ENCODE results near the gene GATC.

The GATC gene

GRCh38 chr12:120406069-120406468, 40.2 kb upstream of the GATC start:
- in situ Hi-C loops (cut with HindIII; ENCODE audit: low sequenced_read_pairs), result no loop called here
- no peak for DNase-seq (ENCODE audit: low read depth)
- TF ChIP-seq, protein P1, sequence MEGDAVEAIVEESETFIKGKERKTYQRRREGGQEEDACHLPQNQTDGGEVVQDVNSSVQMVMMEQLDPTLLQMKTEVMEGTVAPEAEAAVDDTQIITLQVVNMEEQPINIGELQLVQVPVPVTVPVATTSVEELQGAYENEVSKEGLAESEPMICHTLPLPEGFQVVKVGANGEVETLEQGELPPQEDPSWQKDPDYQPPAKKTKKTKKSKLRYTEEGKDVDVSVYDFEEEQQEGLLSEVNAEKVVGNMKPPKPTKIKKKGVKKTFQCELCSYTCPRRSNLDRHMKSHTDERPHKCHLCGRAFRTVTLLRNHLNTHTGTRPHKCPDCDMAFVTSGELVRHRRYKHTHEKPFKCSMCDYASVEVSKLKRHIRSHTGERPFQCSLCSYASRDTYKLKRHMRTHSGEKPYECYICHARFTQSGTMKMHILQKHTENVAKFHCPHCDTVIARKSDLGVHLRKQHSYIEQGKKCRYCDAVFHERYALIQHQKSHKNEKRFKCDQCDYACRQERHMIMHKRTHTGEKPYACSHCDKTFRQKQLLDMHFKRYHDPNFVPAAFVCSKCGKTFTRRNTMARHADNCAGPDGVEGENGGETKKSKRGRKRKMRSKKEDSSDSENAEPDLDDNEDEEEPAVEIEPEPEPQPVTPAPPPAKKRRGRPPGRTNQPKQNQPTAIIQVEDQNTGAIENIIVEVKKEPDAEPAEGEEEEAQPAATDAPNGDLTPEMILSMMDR (IDR thresholded peaks at IDR 0.05; ENCODE audit: low read depth, low read length, missing control alignments), result no peak
- no peak overlapping the region for H3K4me3 ChIP-seq (ENCODE audit: low read depth, low read length)

DNA sequence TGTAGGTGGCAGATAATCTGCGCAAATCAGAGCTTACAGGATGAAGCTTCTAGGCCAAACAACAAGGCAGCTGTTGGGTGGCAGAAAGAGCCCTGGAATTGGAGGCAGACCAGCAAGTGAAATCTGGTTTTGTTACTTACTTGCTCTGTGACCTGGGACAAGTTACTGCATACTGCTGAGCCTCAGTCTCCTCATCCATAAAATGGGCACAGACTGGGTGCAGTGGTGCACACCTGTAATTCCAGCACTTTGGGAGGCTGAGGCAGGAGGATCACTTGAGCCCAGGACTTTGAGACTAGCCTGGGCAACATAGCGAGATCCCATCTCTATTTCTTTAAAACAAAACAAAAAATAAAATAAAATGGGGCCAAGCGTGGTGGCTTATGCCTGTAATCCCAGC, 39.7 kb upstream of the GATC start:
- DNase-seq (ENCODE audit: low read depth), result no peak
- H3K4me3 ChIP-seq (ENCODE audit: low read depth, low read length), result no peak overlapping the region
- in situ Hi-C loops (cut with HindIII; ENCODE audit: low sequenced_read_pairs), result no loop called here
- TF ChIP-seq, protein P1 (IDR thresholded peaks at IDR 0.05; ENCODE audit: low read depth, low read length, missing control alignments), result no peak

DNA sequence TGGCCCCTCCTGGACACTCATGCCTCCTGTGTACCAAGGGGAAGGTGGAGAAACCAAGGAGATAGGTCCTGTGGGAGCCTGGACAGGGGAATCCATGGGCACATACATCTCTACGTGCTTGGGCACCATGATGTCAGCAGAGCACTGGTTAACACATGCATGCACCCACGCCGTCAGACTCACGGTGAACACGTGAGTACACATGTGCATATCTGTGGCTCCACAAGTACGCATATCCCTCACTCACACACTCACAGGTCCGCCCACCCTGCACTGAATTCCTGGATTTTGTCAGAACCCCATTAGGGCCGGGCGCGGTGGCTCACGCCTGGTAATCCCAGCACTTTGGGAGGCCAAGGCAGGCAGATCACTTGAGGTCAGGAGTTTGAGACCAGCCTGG, 37.5 kb upstream of the GATC start:
- in situ Hi-C loops (cut with HindIII; ENCODE audit: low sequenced_read_pairs), result no loop called here
- TF ChIP-seq, protein P1 (IDR thresholded peaks at IDR 0.05; ENCODE audit: low read depth, low read length, missing control alignments), result no peak
- no peak for DNase-seq (ENCODE audit: low read depth)
- no peak overlapping the region for H3K4me3 ChIP-seq (ENCODE audit: low read depth, low read length)

DNA sequence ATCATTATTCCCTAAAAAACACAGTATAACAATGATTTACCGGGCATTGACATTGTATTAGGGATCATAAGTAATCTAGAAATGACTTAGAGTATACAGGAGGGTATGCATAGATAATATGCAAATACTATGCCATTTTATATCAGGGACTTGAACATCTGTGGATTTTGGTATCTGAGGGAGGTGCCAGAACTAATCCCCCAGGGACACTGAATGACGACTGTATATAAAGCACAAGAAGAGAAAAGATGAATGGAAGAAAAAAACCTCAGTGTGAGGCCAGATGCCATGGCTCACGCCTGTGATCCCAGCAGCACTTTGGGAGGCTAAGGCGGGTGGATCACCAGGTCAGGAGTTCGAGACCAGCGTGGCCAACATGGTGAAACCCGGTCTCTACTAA, 33.8 kb upstream of the GATC start:
- DNase-seq (ENCODE audit: low read depth), result no peak
- TF ChIP-seq, protein P1 (IDR thresholded peaks at IDR 0.05; ENCODE audit: low read depth, low read length, missing control alignments), result no peak
- H3K4me3 ChIP-seq (ENCODE audit: low read depth, low read length), result no peak overlapping the region
- in situ Hi-C loops (cut with HindIII; ENCODE audit: low sequenced_read_pairs), result no loop called here

- DNase-seq (ENCODE audit: low read depth), result no peak
- H3K4me3 ChIP-seq (ENCODE audit: low read depth, low read length), result no peak overlapping the region
- TF ChIP-seq, protein P1 (IDR thresholded peaks at IDR 0.05; ENCODE audit: low read depth, low read length, missing control alignments), result no peak
- in situ Hi-C loops (cut with HindIII; ENCODE audit: low sequenced_read_pairs), result no loop called here
Observed at GRCh38 chr12:120413901-120414695, 32.1 kb upstream of the GATC start.

GRCh38 chr12:120416490-120417216, 29.6 kb upstream of the GATC start:
- TF ChIP-seq, protein P1 (IDR thresholded peaks at IDR 0.05; ENCODE audit: low read depth, low read length, missing control alignments), result no peak
- DNase-seq (ENCODE audit: low read depth), result no peak
- H3K4me3 ChIP-seq (ENCODE audit: low read depth, low read length), result no peak overlapping the region
- in situ Hi-C loops (cut with HindIII; ENCODE audit: low sequenced_read_pairs), result no loop called here

Measured in astrocyte of the cerebellum (primary cell).